GM12892 (cell line): ENCODE data around the gene EVPL.

Experiments
- DNase-seq: peaks from one replicate; pipeline ENCODE4 v3.0.0; 2011; ENCODE audit not compliant: insufficient read length
- FAIRE-seq: peaks from 2 replicates; lab custom pipeline; 2011; peaks lifted over from hg19 to GRCh38; lab: Jason Lieb, UNC
- POLR2A ChIP-seq: IDR thresholded peaks from 2 replicates; pipeline ENCODE4 v1.6.1; 2011; ENCODE audit warnings: low read depth, low read length, control low read depth
- POLR2AphosphoS5 ChIP-seq: IDR thresholded peaks from 2 replicates; pipeline ENCODE4 v1.6.1; 2011; ENCODE audit warnings: low read depth, low read length, control low read depth
- TAF1 ChIP-seq: IDR thresholded peaks from 2 replicates; pipeline ENCODE4 v1.6.1; 2011; ENCODE audit warnings: low read depth, mild to moderate bottlenecking, control low read depth, low read length, borderline replicate concordance

EVPL gene

DNA sequence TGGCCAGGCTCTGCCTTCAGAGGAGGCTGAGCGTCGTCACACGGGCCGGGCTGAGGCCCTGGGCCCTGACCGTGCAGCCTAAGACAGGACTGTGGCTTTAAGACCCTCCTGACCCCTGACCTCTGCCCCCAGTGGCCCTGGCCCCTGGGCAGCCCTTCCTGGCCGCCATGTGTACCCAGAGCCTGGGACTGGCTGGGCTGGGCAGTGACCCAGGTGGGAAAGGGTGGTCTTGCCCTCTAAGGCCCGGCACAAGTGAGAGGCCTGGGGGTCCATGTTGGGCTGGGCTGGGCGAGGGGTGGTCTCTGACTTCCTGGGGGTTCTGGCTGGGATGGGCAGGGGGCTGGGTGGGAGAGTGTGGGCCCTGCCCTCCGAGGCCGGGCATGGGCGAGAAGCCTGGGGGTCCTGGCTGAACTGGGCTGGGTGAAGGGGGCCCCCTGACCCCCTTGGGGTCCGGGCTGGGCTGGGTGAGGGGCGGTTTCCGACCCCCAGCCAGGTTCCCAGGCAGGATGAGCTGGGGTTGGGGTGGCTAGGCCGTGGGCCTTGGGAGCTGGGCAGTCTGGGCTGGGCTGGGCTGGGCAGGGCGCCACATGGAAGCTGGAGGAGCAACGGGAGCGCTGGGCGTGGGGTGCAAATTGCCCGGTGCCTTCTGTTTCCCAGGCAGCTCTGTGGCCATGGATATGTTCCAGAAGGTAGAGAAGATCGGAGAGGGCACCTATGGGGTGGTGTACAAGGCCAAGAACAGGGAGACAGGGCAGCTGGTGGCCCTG, 26.2 kb downstream of the EVPL start, which contains the start of gene CDK3:
Gene CDK3 (plus strand): TSS at position 101 of the 767 bp plus-strand sequence. CDS start 571 bp downstream, at position 672.
- no peak for TF ChIP-seq POLR2A
- TF ChIP-seq TAF1, result no peak
- no peak for TF ChIP-seq POLR2AphosphoS5
- DNase-seq, result peak; percentile 25
- FAIRE-seq, result no peak

DNA sequence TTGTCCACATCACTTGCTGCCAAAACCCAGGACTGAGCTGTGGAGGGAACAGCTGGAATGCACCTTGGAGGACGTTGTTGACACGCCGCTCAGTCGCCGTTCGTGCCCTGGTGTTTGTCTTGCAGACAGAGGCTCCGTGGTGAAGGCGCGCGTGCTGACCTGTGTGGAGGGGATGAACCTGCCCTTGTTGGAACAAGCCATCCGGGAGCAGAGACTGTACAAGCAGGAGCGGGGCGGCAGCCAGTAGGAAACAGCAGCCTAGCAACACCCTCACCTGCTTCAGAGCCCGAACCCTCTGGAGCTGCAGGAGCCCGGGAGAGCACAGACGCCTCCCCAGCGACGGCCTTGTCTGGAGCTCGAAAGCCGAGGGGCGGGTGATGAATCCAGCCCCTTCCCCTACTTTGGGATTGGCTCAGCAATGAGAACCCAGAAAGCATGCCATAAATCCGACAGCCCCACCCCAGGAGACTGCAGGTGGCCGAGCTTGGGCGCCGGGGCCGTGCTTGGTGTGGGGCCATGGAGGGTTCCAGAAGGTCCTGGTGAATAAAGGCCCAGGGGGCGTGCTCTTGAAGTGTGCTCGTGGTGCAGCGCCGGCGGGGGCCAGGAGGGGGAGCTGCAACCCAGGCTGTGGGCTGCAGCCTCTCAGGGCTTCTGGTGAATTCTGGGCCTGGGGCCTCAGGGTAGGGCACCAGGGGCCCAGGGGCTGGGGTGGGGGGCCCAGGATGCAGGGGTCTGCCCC, 26.9 kb downstream of the EVPL start:
- FAIRE-seq (no peak), DNase-seq (peak; percentile 85)
- TF ChIP-seq TAF1 (no peak), POLR2AphosphoS5 (no peak), POLR2A (no peak)

DNA sequence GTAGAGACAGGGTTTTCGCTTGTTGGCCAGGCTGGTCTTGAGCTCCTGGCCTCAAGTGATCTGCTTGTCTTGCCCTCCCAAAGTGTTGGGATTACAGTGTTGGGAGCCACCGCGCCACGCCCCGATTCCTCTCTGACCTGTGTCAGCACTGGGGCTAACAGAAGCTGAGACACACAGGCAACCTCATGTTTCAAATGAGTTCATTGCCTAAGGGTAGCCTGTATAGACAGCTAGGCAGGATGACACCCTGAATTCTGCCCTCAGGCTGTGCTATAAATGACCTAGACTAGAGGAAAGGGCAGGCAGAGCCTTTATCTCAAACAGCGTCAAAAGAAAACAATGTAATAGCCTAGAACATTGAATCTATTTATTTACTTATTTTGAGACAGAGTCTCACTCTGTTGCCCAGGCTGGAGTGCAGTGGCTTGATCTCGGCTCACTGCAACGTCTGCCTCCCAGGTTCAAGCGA, 28.7 kb downstream of the EVPL start:
- DNase-seq, result no peak
- TF ChIP-seq POLR2AphosphoS5, result no peak
- TF ChIP-seq POLR2A, result no peak
- no peak for TF ChIP-seq TAF1
- FAIRE-seq, result no peak

- TF ChIP-seq POLR2A, result 0 out of 2 replicates have a peak, but pooled peaks have one; percentile 58
- no peak; the same call in 1 of the 2 replicates for TF ChIP-seq POLR2AphosphoS5
- TF ChIP-seq TAF1, result no peak
- FAIRE-seq, result peak; percentile 90
- DNase-seq, result no peak
These were observed 30.2 kb downstream of the EVPL start for GRCh38 chr17:75996665-75997590.

GRCh38 chr17:75995385-75995925, 31.7 kb downstream of the EVPL start:
- TF ChIP-seq TAF1 (no peak), POLR2AphosphoS5 (no peak), POLR2A (no peak)
- FAIRE-seq (no peak), DNase-seq (no peak)

- FAIRE-seq, result no peak
- no peak for TF ChIP-seq TAF1
- TF ChIP-seq POLR2AphosphoS5, result no peak
- no peak for TF ChIP-seq POLR2A
- no peak for DNase-seq
These were observed 32.2 kb downstream of the EVPL start for GRCh38 chr17:75994802-75995370.

- TF ChIP-seq POLR2AphosphoS5, result no peak
- TF ChIP-seq TAF1, result no peak
- TF ChIP-seq POLR2A, result no peak
- FAIRE-seq (no peak), DNase-seq (no peak)
These were observed 35.7 kb downstream of the EVPL start for GRCh38 chr17:75991396-75991795.

DNA sequence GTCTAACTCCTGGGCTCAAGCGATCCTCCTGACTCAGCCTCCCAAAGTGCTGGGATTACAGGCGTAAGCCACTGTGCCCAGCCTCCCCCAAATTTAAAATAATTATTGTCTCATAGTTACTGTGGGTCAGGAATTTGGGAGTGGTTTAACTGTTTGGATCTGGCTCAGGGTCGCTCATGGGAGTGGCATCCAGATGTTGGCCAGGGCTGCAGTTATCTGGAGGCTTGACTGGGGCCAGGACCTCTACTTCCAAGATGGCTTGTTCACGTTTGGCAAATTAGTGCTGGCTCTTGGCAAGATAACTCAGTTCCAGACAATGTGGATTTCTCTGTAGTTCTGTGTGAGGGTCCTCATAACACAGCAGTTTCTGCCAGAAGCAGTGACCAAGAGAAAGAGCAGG, 40.1 kb downstream of the EVPL start:
- no peak for FAIRE-seq
- no peak for TF ChIP-seq TAF1
- no peak for TF ChIP-seq POLR2A
- no peak for TF ChIP-seq POLR2AphosphoS5
- no peak for DNase-seq

DNA sequence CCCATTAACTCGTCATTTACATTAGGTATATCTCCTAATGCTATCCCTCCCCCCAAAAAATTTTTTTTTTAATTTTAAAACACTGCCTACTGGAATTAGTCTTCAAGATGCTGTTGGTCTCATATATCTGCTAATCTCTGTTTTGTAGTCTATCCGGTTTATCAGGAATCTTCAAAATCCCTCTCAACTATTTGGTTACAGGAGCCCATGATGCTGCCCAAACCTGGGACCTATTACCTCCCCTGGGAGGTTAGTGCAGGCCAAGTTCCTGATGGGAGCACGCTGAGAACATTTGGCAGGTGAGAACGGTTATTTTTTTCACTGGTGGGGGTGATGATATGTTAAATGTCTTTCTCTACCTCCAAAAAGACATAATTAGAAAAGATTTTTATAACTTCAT, 41.1 kb downstream of the EVPL start:
- FAIRE-seq, result no peak
- DNase-seq, result no peak
- TF ChIP-seq TAF1 (no peak), POLR2A (no peak), POLR2AphosphoS5 (no peak)

DNA sequence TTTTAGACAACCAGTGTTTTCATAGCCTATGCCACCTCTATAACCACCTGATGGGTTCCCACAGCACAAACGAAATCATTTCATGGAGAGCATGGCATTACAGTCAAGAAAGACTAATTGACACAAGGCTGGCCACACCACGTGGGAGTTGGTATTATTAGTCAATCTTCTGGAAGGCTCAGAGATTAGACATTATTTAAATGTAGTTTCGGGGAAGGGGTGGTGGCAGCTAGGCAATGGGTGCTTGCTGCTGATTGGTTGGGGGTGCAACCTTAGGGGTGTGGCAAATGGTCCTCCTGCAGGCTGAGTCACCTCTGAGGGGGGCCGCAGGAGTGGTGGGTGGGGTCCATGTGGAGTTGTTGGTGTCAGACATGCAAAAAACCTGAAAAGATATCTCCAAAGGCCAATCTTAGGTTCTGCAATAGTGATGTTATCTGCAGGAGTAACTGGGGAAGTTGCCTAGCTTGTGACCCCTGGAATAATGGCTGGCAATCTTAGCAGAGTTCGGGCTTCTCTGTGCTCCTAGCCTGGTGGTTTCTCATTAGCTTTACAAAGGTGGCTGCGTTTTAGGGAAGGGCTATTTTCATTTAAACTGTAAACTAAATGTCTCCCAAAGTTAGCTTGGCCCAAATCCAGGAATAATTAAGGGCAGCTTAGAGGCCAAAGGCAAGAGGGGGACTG, 43.5 kb downstream of the EVPL start:
- DNase-seq, result no peak

More for the DNA sequence above, 43.5 kb downstream of the EVPL start:
- TF ChIP-seq TAF1 (no peak), POLR2A (no peak), POLR2AphosphoS5 (no peak)
- no peak for FAIRE-seq
